ENCODE results near the gene CRACR2B.

The CRACR2B gene

DNA sequence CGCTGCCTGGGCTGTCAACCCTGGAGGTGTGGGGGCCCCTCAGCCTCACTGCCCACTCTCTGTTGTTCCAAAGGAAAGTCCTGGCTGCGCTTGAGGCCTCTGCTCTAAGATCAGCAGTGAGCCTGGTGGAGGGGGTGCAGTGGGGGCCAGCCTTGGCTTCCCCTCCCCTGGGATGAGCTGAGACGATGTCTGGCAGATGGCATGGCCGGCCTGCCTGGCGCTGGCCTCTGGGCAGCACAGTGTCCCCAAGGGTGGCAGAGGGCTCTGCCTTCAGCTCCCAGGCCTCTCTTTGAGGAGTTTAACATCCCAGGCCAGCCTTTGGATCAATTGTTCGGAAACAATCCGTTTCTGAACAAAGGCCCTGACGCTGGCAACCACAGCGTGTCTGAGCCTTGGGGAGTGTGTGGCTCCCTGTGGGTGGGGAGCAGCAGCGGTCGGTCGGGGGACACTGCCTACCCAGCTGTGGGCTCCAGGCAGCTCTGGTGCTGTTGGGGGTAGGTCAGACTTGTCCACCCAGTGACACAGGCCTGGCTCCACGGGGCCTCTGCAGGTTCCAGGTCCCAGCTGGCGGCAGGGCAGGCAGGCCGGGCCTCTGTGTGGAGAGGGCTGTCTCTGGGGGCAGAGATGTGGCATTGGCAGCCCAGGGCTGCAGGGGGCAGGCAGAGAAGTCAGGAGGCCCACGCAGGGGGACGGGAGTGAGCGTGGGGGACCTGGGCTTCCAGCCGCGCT is 27.0 kb downstream of the CRACR2B start:
- no peak for DNase-seq (ENCODE audit: low read depth)

DNA sequence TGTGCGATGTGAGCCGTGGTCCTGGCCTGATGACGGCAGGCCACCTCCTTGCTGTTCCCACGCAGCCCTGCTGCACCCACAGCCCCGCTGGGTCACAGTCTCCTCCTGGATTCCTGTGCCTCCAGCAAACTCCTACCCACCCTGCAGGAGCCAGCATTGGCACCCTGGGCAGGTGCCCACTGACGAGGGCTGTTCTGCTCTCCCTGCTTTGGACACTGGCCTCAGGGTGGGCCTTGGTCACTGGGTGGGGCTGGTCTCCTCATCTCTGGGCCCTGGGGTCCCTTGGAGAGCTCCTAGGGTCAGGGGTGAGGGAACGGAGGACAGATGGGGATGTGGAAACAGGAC is 27.6 kb downstream of the CRACR2B start:
- no peak for DNase-seq (ENCODE audit: low read depth)

DNA sequence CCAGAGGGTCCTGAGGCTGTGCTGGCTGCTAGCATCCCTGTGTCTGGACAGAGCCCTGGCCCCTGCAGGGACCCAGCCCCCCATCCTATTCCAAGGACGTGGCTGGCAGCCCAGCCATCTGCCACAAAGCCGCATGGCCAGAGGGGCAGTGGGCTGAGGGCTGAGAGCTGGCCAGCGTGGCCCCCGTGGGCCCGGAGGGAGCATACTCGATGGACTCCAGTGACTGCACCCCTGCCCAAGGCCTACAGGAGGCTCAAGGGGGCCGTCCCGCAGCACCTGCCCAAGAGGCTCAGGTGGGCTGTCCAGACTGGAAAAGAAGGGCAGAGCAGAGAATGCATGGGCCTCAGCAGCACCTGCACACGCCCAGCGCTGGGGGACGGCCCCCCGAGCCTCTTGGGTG is 28.1 kb downstream of the CRACR2B start:
- DNase-seq (ENCODE audit: low read depth), result no peak

DNA sequence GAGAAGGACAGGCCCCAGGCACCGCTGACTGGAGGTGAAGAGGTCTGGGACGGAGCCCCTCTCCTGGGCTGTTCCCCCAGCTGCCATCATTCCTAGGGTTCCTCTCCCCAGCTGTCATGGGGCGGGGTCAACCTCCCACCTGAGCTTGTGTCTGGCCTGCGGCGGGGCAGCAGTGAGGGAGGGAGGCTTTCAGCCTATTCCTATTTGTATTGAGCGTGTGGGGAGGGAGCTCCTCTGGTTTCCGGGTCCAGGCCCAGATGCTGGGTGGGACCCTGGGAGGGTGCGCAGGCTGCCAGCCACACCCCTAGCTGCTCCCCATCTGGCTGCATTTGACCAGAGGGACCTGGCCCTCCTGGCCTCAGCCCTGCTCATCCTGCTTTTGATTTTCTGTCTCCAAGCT is 28.7 kb downstream of the CRACR2B start:
- no peak for DNase-seq (ENCODE audit: low read depth)

DNA sequence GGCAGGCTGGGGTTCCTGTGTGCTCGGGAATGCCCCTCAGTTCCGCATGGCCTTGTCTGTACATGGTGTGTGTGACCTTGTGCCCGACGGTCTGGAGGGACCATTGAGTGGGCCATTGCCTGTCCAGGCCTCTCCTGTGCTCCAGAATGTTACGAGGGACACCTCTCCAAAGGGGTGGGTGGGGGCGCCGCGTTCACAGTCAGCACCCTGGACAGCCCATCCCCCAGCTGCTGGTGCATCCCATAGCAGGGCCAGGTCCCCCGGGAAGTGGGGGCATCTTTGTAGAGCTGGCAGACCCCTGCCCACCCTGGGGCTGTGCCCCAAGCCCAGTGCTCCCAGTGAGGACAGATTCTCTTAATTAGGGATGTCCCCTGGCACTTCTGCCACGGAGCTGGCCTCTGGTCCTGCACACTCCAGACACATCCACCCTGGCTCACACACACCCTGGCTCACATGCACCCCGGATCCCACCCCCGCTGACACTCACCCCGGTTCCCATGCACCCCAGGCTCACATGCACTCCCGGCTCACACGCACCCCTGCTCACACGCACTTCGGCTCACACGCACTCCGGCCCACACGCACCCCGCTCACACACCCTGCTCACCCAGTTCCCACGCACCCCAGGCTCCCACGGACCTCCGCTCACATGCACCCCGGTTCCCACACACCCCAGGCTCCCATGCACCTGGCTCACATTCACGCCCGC is 30.5 kb downstream of the CRACR2B start:
- DNase-seq (ENCODE audit: low read depth), result no peak

DNA sequence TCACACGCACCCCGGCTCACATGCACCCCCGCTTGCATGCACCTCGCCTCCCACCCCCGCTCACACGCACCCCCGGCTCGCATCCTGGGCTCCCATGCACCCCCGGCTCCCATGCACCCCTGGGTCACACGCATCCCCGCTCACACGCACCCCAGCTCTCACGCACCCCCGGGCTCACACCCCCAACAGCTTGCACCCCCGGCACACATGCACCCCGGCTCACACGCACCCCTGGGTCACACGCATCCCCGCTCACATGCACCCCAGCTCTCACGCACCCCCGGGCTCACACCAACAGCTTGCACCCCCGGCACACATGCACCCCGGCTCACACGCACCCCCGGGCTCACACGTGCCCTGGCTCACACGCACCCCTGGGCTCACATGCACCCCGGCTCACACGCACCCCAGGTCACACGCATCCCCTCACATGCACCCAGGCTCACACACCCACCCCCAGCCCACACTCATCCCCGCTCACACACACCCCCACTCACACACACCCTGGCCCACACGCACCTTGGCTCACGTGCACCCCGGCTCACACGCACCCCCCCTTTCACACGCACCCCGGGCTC is 31.1 kb downstream of the CRACR2B start:
- DNase-seq (ENCODE audit: low read depth), result no peak

DNA sequence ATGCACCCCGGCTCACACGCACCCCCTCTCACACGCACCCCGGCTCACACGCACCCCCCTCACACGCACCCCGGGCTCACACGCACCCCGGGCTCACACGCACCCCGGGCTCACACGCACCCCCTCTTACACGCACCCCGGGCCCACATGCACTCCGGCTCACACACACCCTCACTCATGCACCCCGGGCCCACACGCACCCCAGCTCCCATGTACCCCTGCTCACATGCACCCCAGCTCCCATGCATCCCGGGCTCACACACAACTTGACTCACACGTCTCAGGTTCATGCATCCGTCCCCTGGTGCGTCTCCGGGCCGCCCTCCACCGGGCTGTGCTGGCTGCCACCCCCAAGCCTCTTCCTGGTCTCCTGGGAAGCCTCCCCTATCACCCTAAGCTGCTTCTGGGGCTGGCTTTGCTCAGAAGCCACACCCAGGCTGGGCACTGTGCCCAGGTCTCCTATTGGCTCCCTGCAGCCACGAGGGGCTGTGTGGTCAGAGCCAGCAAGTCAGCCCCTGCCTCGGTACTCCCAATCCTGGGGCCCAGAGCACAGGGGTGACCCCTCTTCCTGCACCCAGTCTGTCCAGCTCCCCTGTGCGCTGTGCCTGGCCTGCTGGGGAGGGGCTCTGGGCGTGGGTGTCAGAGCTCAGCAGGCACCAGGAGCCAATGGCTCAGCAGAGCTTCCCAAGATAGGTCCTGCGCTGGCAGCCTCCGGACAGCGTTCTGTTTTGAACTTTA is 31.8 kb downstream of the CRACR2B start:
- DNase-seq (ENCODE audit: low read depth), result peak; percentile 59

DNA sequence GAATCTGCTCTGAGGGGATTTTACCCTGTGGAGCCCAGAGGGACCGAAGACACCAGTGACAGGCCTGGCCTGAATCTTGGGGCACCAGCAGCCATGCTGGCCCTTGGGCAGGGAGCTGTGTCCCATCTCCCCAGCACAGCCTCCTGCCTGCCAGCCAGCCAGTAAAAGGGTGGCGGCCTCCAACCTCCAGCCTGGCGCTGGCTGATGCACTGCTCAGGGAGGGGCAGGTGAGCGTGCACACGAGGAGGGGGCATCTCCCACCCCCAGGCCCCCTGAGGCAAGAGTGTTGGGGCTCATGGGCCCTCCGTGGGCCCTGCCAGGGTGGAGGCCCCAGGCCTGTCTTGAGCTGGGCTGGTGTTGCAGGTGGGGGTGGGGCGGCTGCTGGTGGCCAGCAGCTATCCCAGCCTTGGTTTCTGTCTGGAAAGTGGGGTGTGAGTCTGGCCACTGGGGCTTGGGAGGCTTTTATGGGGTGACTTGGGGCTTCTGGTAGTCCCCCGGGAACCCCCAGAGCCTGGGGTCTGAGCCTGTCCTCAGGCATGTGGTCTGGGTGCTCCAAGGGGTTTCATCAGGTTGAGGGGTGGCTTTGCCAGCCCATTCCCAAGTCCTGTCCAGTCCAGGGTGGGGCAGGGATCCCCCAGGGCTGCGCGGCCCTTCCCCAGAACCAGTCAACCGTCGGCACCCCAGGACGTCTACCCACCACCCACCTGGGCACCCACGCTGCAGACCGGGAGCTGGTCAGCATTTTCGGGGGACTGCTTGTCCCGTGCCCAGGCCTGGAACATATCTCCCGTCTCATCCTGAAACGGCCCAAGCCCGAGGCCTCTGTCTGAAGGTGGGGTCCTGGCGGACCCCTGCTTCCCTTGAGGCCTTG is 32.8 kb downstream of the CRACR2B start:
- no peak for DNase-seq (ENCODE audit: low read depth)

DNA sequence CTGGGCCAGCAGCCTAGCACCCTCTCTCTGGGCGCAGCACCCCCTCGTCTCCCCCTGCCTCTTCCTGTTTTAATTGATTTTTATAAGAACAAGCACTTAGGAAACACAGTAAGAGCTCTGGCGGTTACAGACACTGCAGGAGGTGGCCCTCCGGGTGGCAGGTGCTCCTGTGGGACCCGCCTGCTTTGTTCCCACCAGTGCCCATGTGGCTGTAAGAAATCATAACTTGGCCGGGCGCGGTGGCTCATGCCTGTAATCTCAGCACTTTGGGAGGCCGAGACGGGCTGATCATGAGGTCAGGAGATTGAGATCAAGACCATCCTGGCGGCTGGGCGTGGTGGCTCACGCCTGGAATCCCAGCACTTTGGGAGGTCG is 33.4 kb downstream of the CRACR2B start:
- no peak for DNase-seq (ENCODE audit: low read depth)

DNA sequence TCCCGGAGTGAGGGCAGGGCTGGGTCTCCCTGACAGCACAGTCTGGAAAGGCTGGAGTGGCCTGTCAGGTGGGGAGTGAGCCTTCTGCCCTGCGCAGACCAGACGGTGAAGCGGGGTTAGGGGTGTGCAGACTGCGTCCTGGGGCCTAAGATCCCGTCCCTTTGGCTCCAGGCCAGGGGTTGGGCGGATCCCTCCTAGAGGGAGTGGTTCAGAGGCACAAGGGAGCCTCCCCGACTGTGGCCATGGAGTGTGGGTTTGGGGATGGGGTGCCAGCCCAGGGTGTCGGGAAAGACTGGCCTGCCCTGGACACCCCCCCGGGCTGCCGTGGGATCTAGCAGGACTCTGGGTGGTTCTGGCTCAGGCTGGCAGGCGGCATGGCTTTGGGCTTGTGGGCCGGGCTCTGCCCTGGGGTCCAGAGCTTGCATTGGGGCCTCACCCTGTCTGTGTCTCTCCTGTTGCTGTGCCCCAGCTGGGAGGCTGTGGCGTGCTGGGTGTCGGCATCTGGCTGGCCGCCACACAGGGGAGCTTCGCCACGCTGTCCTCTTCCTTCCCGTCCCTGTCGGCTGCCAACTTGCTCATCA is 34.5 kb downstream of the CRACR2B start:
- no peak for DNase-seq (ENCODE audit: low read depth)

DNA sequence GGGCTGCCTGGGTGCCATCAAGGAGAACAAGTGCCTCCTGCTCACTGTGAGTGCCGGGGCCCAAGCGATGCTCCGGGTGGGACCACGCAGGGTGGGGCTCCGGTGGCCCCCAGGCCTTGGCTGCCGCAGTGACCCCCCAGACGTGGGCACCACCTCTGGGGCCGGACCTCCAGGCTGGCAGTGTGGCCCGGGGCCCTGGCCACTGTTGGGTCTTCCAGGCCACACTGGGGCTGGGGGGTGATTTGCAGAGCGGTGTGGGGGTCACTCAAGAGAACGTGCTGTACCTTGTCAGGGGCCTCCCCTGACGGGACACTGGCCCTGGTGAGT is 34.9 kb downstream of the CRACR2B start:
- no peak for DNase-seq (ENCODE audit: low read depth)

DNA sequence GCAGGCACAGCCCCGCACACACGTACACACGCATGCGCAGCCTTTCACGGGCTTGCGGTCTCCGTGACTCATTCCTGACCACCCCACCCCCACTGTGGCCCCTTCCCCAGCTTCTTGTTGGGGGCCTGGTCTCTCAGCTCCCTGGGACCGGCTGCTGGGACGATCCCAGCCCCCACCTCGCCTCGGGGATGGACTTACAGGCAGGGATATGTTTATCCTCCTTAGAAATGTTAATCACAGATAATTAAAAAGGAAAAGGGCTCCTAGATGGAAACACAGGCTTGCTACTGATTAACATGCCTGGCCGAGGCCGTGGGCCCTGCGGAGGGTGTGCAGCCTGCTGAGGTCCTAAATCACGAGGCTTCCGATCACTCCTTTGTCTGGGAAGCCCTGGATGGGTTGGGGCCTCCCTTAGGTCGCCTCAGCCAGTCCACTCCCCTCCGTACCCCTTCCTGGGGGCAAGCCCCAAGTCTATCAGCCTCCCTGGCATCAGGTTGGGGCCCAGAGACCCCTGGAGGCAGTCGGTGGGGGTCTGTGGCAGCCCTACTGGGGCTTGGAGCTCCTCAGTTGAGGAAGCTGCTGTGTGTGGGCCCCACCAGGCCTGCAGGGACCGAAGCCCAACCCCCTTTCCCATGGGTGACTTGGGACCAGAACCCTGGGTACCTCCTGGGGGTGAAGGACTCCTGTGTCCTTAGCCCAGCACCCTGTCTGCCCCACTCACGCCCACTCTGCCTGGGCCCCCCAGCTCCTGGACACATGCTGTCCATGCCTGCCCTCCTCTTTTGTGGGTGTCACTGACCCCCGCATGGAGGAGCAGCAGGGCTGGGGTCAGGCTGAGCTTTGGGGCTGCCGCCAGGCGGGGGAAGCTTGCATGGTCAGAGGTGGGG is 35.5 kb downstream of the CRACR2B start:
- no peak for DNase-seq (ENCODE audit: low read depth)

DNA sequence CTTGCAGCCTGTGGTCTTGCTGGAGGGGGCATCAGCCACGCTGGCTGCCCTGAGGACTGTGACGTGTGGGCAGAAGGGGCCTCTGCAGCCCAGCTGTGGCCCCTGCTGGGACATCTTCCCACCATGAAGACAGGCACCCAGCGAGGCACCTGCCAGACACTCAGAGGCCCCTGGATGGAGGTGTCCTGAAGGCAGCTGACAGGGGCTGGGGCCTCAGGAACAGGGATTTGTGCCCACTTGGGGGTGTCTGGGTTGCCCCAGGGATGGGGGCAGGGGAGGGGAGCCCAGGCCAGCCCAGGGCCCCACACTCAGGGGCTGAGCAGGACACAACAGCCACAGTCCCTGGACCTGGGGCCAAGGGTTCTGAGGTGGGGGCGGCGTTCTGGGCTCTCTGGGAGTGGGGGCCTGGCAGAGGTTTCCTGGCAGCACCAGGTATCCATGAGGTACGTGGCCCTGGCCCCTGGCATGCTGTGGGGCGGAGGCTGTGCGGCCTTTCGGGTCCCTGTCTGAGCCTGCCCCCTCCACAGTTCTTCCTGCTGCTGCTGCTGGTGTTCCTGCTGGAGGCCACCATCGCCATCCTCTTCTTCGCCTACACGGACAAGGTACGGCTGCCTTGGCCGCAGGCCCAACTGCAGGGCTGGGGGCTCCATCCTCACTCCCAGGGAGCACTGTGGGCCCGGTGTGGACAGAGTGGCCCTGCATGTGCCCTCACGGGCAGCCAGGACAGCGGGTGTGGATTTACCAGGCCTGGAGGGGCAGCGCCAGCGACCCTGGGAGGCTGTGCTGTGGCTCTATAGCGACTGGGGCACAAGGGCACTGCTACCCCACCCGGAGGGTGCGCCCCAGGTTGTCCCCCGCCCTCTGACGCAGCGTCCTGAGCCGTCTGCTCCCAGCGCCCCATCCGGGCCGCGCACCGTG is 36.5 kb downstream of the CRACR2B start:
- DNase-seq (ENCODE audit: low read depth), result no peak

DNA sequence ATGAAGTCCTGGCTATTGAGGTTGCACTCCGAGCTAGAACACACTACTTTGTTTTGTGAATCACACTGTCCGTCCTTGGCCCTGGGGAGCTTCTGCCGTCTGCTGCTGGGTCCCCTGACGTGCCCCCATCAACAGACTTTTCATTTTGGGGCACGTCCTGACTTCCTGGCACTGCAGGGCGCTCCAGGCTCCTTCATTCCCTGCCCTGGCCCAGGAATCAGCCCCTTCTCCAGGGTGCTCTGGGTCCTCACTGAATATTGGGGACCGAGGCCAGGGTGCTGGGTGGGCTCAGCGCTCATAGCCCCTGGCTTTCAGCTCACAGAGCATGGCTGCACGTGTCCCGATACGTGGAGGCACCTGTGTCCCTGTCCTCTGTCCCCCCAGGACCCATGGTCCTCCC is 37.2 kb downstream of the CRACR2B start:
- no peak for DNase-seq (ENCODE audit: low read depth)

DNA sequence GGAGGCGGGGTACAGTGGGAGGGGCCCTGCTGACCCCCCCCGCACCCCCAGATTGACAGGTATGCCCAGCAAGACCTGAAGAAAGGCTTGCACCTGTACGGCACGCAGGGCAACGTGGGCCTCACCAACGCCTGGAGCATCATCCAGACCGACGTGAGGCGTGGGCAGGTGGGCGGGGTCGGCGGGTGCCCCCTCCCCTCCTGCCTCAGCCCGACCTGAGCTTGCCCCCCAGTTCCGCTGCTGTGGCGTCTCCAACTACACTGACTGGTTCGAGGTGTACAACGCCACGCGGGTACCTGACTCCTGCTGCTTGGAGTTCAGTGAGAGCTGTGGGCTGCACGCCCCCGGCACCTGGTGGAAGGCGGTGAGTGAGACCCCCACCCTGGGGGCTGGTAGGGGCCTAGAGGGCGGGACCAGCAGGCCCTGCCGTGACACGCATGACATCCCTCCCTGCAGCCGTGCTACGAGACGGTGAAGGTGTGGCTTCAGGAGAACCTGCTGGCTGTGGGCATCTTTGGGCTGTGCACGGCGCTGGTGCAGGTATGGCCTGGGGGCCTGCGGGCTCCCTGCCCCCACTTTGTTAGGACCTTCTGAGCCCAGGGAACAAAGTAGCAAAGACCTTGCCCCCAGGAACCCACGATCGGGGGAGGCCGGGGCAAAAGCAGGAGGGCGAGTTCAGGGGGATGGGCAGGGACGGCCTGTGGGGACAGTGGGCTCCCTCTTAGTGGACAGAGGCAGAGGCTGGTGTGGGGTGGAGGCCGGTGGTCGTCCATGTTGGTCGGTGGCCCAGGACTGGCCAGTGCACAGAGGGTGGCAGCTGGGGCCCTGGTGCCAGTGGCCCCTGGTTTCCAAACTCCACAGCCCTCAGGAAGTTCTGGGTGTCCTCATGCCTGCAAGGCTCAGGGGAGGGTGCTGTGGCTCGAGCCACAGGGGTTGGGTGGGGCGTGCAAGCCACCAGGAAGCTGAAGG is 38.0 kb downstream of the CRACR2B start:
- no peak for DNase-seq (ENCODE audit: low read depth)

DNA sequence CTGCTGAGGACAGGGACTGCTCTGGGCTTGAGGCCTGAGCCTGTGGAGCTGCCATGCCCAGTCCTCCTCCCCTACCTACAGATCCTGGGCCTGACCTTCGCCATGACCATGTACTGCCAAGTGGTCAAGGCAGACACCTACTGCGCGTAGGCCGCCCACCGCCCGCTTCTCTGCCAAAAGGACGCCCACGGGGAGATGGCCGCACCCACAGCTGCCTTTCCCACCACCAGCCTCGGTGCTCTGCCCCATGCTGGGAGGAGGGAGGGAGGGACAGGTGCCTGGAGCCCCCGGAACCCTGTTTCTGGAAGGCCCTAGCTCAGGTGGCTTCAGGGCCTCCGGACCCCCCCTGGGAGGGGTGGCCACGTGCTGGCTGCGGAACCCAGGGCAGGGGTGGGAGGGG is 38.8 kb downstream of the CRACR2B start:
- no peak for DNase-seq (ENCODE audit: low read depth)

DNA sequence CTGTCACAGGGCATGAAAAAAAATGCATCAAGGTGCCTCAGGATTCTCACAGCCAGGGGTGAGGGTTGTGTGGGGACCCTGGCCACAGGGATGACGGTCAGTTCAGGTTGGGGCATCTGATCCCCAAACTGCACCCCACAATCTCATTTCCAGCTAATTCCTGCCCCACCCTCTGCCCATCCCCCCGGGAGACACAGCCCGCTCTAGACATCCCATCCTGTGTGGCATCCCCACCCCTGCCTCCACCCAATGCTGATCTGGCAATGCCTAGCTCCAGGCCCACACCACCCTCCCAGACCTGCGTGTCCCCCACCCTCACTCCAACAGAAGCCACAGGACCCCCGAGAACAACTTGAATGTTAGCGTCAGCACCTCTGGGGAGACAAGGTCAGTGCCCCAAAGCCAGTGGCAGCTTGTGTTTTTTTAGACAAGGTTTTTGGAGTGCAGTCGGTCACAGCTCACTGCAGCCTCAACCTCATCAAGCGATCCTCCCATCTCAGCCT is 40.2 kb downstream of the CRACR2B start:
- DNase-seq (ENCODE audit: low read depth), result no peak

DNA sequence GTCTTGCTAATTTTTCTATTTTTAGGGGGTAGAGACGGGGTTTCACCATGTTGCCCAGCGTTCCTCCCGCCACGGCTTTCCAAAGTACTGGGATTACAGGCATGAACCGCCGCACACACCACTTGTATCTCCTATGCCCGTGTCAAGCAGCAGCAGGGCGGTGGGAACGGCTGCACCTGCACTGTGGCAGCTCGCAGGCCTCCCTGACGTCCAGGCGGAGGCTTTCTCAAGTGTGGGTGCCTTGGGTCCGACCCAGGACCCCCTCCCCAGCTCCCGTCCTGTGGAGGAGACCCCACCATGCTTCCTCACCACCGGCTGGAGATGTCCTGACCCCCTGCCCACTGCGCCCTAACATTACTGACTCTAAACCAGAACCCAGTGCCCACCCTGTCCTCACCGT is 40.7 kb downstream of the CRACR2B start:
- DNase-seq (ENCODE audit: low read depth), result no peak

Data from non-pigmented ciliary epithelial cell (primary cell).